B cell (primary cell): ENCODE data around the gene NUFIP1. TPM values are rescaled to one million over a fixed set of nuclear protein-coding genes. Genes with fewer than 3 reads are reported as not detected.
"Not testable (repeated sequence)": the region's sequence is repeated elsewhere in the genome, so short reads cannot be mapped to it uniquely, and the experiment has no call there.

ENCODE experiments used
- ATAC-seq: fragments of 200-7000 bp; cut with Tn5 transposase; one replicate; pipeline ENCODE4 v1.10.0; 2021; ENCODE audit warnings: low read depth, mild to moderate bottlenecking, moderate number of reproducible peaks, moderate library complexity
- CTCF ChIA-PET: fragments of 350-600 bp; sonication (Branson Sonifier 250); formaldehyde crosslinking; loops from one replicate; lab custom pipeline; 2021; ENCODE audit warnings: antibody characterized with exemption, inconsistent platforms; lab: Charles Lee
- POLR2A ChIA-PET: fragments of 350-600 bp; sonication (Branson Sonifier 250); formaldehyde crosslinking; loops from one replicate; lab custom pipeline; 2021; ENCODE audit warnings: antibody characterized with exemption; lab: Charles Lee
- DNase-seq: peaks from one replicate; pipeline ENCODE4 v3.0.0; 2013
- H2AFZ ChIP-seq: 2 replicates; pipeline ENCODE4 v1.6.1; 2012; ENCODE audit warnings: mild to moderate bottlenecking, low read depth, low read length; ENCODE audit not compliant: insufficient read depth, poor library complexity, severe bottlenecking
- H3K27ac ChIP-seq, 2 donors: 1 replicate in 1 of 2; 2 replicates in 1 of 2; pipeline ENCODE4 v1.5.1; 2012 to 2013; ENCODE audit warnings: low read length in 2 of 2, mild to moderate bottlenecking in 2 of 2, moderate library complexity in 1 of 2
- H3K27me3 ChIP-seq, 4 experiments: fragments of 200-600 bp in 1 of 4; sonication (generic) in 1 of 4; replicated peaks in 1 of 4; 1 replicate in 2 of 4; 2 replicates in 2 of 4; pipeline versions ENCODE4 v1.6.1 to v1.7.0; 2013 to 2016; ENCODE audit warnings: low read length in 3 of 4, mild to moderate bottlenecking in 2 of 4, mixed read lengths in 1 of 4, moderate library complexity in 1 of 4; ENCODE audit not compliant: insufficient read depth in 4 of 4, control insufficient read depth in 3 of 4; ENCODE audit errors: control extremely low read depth in 1 of 4
- H3K36me3 ChIP-seq, 2 experiments: replicated peaks in 1 of 2; 1 replicate in 1 of 2; 2 replicates in 1 of 2; pipeline versions ENCODE4 v1.6.1 to v1.7.1; 2013; ENCODE audit warnings: low read length in 1 of 2; ENCODE audit not compliant: insufficient read depth in 2 of 2, control insufficient read depth in 1 of 2; ENCODE audit errors: control extremely low read depth in 1 of 2, extremely low read depth in 1 of 2
- H3K4me1 ChIP-seq, 2 donors: fragments of 200-600 bp in 1 of 2; sonication (generic) in 1 of 2; 1 replicate in 1 of 2; 2 replicates in 1 of 2; pipeline versions ENCODE4 v1.5.1 to v1.6.1; 2013 to 2017; ENCODE audit warnings: low read length in 2 of 2; ENCODE audit not compliant: control insufficient read depth in 2 of 2, insufficient read depth in 2 of 2
- H3K4me2 ChIP-seq: replicated peaks from 2 replicates; pipeline ENCODE3; 2012; ENCODE audit warnings: mild to moderate bottlenecking, low read depth, low read length; ENCODE audit not compliant: poor library complexity, severe bottlenecking
- H3K4me3 ChIP-seq, 5 experiments: fragments of 200-600 bp in 1 of 5; sonication (generic) in 1 of 5; 1 replicate in 3 of 5; 2 replicates in 2 of 5; pipeline versions ENCODE4 v1.5.1 to v1.7.0; 2011 to 2016; ENCODE audit warnings: low read length in 4 of 5, mild to moderate bottlenecking in 4 of 5, low read depth in 2 of 5, control low read depth in 1 of 5, moderate library complexity in 1 of 5; ENCODE audit not compliant: insufficient read depth in 1 of 5; ENCODE audit errors: control extremely low read depth in 1 of 5, extremely low read depth in 1 of 5
- H3K79me2 ChIP-seq: fragments of 200-600 bp; sonication (generic); one replicate; pipeline ENCODE4 v1.6.0; 2016; ENCODE audit warnings: low read length; ENCODE audit not compliant: control insufficient read depth, insufficient read depth
- H3K9ac ChIP-seq: fragments of 200-600 bp; sonication (generic); 2 replicates; pipeline ENCODE4 v1.6.1; 2017; ENCODE audit warnings: mild to moderate bottlenecking, low read length, moderate library complexity
- H3K9me3 ChIP-seq, 3 donors: one replicate each; pipeline versions ENCODE4 v1.6.1 to v1.7.1; 2013; ENCODE audit warnings: low read length in 2 of 3; ENCODE audit not compliant: control insufficient read depth in 2 of 3, insufficient read depth in 1 of 3; ENCODE audit errors: control extremely low read depth in 1 of 3
- H4K20me1 ChIP-seq: 2 replicates; pipeline ENCODE4 v1.6.0; 2012; ENCODE audit warnings: mild to moderate bottlenecking, low read length; ENCODE audit not compliant: insufficient read depth, control insufficient read depth, poor library complexity, severe bottlenecking
- H3K27ac Mint-ChIP-seq: one replicate; pipeline ENCODE4 v1.8.0; 2021; ENCODE audit warnings: mixed read lengths
- H3K27me3 Mint-ChIP-seq: one replicate; pipeline ENCODE4 v1.8.0; 2021; ENCODE audit warnings: mixed read lengths
- H3K4me1 Mint-ChIP-seq: one replicate; pipeline ENCODE4 v1.8.0; 2021; ENCODE audit warnings: mixed read lengths
- H3K4me3 Mint-ChIP-seq: one replicate; pipeline ENCODE4 v1.8.0; 2021; ENCODE audit warnings: mixed read lengths
- H3K9me3 Mint-ChIP-seq: one replicate; pipeline ENCODE4 v1.8.0; 2022; ENCODE audit warnings: mixed read lengths; ENCODE audit not compliant: insufficient read depth
- CTCF ChIP-seq: fragments of 200-600 bp; IDR thresholded peaks from one replicate; pipeline ENCODE4 v1.8.0; 2022; ENCODE audit warnings: antibody characterized with exemption, mild to moderate bottlenecking
- EZH2 ChIP-seq: IDR thresholded peaks from 2 replicates; pipeline ENCODE4 v1.6.1; 2012; ENCODE audit warnings: borderline replicate concordance, low read depth, mild to moderate bottlenecking, moderate library complexity, low read length; ENCODE audit not compliant: insufficient read depth, poor library complexity, severe bottlenecking
- WGBS: methylation state at CpG from one replicate; pipeline ENCODE4 v1.1.5; 2013; ENCODE audit warnings: missing lambda C conversion rate; ENCODE audit not compliant: insufficient coverage; 5-methylcytosine and 5-hydroxymethylcytosine counted together
- intact Hi-C: fragments of 100-400 bp; cut with micrococcal nuclease; formaldehyde crosslinking; loops from one replicate; pipeline ENCODE4 v1.10.0; 2022
- polyA plus RNA-seq: library from polyadenylated mRNA; depleted of rRNA; stranded (reverse); fragments of >200 nt; gene quantifications from 2 replicates; pipeline ENCODE4 v1.2.3, GENCODE V29; 2012
- total RNA-seq, 2 donors: library from RNA; stranded (reverse); fragments of 120-200 nt in 1 of 2; gene quantifications; 1 replicate in 1 of 2; 2 replicates in 1 of 2; pipeline versions ENCODE4 v1.2.3 to v1.2.4, GENCODE V29; 2013 to 2022

Gene NUFIP1
- total and polyA plus RNA-seq, 2 donors (not counting 1 experiment from before 2014, with no cell fraction given) = 2.2 to 4.7 TPM

- WGBS = no CpG with 5 or more reads among the region's 2 CpGs
- no peak overlapping the region for H3K27ac ChIP-seq
- H3K27me3 ChIP-seq = no peaks in the 10 kb centered on the region
- H3K4me1 Mint-ChIP-seq = no peaks in the 10 kb centered on the region
- no peaks in the 10 kb centered on the region for H3K9me3 ChIP-seq
- no peaks in the 10 kb centered on the region for H3K27me3 Mint-ChIP-seq
- intact Hi-C loops = no loop called here
- no peak overlapping the region for H3K4me2 ChIP-seq
- ChIA-PET POLR2A (no interaction called here), CTCF (interaction anchor here (1.1 kb wide), 1 partner anchor 470 kb away, joined by 3 read pairs; no protein-coding TSS in a partner anchor)
- H3K9me3 Mint-ChIP-seq = no peaks in the 10 kb centered on the region
- H3K4me3 Mint-ChIP-seq = no peak overlapping the region
- H3K79me2 ChIP-seq = no peaks in the 10 kb centered on the region
- ATAC-seq (no peak), DNase-seq (no peak)
- peaks cover 2 to 18% of the 10 kb centered on the region in 2 experiments for H3K36me3 ChIP-seq
- no peak overlapping the region for H2AFZ ChIP-seq
- H3K27ac Mint-ChIP-seq = no peak overlapping the region
- H3K4me3 ChIP-seq = no peak overlapping the region
- H3K9ac ChIP-seq = no peak overlapping the region
- TF ChIP-seq EZH2 (no peak), CTCF (no peak)
- H4K20me1 ChIP-seq = no peaks in the 10 kb centered on the region
- no peaks in the 10 kb centered on the region for H3K4me1 ChIP-seq
Observed at GRCh38 chr13:44952671-44953070, 36.6 kb downstream of the NUFIP1 start.

- no peak overlapping the region for H3K9ac ChIP-seq
- no peaks in the 10 kb centered on the region for H3K9me3 Mint-ChIP-seq
- no peak overlapping the region for H3K27ac ChIP-seq
- no peak overlapping the region for H3K4me3 ChIP-seq
- H3K4me1 Mint-ChIP-seq = no peaks in the 10 kb centered on the region
- ATAC-seq (no peak), DNase-seq (no peak)
- intact Hi-C loops = no loop called here
- ChIA-PET POLR2A (no interaction called here), CTCF (no interaction called here)
- H4K20me1 ChIP-seq = no peaks in the 10 kb centered on the region
- no peaks in the 10 kb centered on the region for H3K79me2 ChIP-seq
- no peak overlapping the region for H3K4me3 Mint-ChIP-seq
- H3K27me3 Mint-ChIP-seq = no peaks in the 10 kb centered on the region
- H3K27ac Mint-ChIP-seq = no peak overlapping the region
- no peaks in the 10 kb centered on the region for H3K9me3 ChIP-seq
- H3K27me3 ChIP-seq = no peaks in the 10 kb centered on the region
- TF ChIP-seq EZH2 = no peak
- no peak for TF ChIP-seq CTCF
- no peaks in the 10 kb centered on the region for H3K4me1 ChIP-seq
- H2AFZ ChIP-seq = no peak overlapping the region
- peaks cover 2 to 16% of the 10 kb centered on the region in 2 experiments for H3K36me3 ChIP-seq
- no peak overlapping the region for H3K4me2 ChIP-seq
Observed at GRCh38 chr13:44951184-44951583, 38.1 kb downstream of the NUFIP1 start.

GRCh38 chr13:44943411-44943810 is 45.9 kb downstream of the NUFIP1 start:
- H3K4me1 Mint-ChIP-seq, H3K9me3 ChIP-seq, H3K27me3 ChIP-seq, H3K79me2 ChIP-seq, H3K9ac ChIP-seq, H3K9me3 Mint-ChIP-seq, ATAC-seq, H3K27ac Mint-ChIP-seq, H3K27ac ChIP-seq, DNase-seq, H3K4me2 ChIP-seq, H2AFZ ChIP-seq, H3K4me1 ChIP-seq, H3K4me3 Mint-ChIP-seq, intact Hi-C loops, H3K27me3 Mint-ChIP-seq, H3K4me3 ChIP-seq, H4K20me1 ChIP-seq: not testable (repeated sequence)
- peaks cover 0 to 13% of the 10 kb centered on the region in 2 experiments for H3K36me3 ChIP-seq
- ChIA-PET POLR2A (interaction anchor here (0.7 kb wide), 1 partner anchor 656 kb away, joined by 4 read pairs; no protein-coding TSS in a partner anchor), CTCF (interaction anchor here (1.3 to 1.6 kb wide), 2 partner anchors 11 to 26 kb away, joined by 3 to 4 read pairs; no protein-coding TSS in a partner anchor)
- no CpG with 5 or more reads among the region's 4 CpGs for whole genome bisulfite sequencing
